AG08396 (cell line): ENCODE data around the gene PTPRN2.
"Not testable (repeated sequence)": the region's sequence is repeated elsewhere in the genome, so short reads cannot be mapped to it uniquely, and the experiment has no call there.

ENCODE experiments used
- DNase-seq: peaks from one replicate; pipeline ENCODE4 v3.0.0; 2012; ENCODE audit warnings: low spot score, mixed read lengths

The PTPRN2 gene

DNA sequence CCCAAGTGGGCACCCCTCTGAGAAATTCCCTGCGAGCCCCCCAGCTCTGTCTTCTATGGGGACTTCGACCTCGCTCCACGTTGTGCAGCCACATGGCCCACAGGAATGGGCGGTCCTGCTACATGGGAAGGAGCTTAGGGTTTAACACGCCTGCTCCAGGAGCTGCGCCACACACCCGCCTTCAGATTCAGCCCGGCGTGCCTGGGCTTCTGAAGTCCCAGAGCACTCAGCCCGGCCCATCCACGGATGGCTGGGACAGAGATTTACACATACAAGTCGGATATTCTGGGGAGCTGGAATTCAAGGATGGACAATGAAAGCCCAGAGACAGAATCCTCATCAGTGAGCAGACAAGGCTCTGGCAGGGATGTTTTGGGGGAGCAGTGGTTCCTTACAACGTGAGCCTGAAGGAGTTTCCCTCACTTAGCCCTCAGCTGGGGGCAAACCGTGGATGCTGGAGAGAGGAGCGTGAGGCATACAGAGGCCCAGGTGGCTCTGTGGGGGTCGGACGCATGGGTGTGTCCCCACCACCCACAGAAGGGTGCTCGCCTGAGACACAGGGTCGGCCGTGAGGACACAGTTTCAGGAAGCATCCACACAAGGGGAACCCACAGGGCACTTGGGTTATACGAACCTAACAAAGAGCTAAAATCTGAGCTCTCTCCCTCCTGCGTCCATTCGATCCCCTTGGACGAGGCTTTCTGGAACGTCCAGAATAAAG, 877.9 kb downstream of the PTPRN2 start:
- no peak for DNase-seq

DNA sequence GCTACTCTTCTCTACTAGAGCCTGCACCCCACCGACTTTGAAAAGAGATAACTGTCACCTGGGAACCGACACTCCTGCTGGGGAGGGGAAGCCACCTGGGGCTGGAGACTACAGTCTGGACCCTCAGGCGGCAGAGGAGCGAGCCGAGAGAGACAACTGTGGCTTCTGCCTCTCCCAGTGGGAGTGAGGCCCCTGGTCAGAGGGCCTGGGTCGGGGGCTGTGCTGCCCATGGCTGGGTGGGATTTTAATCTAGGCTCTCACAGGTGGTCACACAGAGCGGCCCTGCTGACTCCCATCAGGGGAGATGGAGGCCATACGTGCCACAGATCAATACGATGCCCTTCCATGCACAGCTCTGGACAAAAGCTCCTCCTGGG, 878.7 kb downstream of the PTPRN2 start:
- no peak for DNase-seq

DNA sequence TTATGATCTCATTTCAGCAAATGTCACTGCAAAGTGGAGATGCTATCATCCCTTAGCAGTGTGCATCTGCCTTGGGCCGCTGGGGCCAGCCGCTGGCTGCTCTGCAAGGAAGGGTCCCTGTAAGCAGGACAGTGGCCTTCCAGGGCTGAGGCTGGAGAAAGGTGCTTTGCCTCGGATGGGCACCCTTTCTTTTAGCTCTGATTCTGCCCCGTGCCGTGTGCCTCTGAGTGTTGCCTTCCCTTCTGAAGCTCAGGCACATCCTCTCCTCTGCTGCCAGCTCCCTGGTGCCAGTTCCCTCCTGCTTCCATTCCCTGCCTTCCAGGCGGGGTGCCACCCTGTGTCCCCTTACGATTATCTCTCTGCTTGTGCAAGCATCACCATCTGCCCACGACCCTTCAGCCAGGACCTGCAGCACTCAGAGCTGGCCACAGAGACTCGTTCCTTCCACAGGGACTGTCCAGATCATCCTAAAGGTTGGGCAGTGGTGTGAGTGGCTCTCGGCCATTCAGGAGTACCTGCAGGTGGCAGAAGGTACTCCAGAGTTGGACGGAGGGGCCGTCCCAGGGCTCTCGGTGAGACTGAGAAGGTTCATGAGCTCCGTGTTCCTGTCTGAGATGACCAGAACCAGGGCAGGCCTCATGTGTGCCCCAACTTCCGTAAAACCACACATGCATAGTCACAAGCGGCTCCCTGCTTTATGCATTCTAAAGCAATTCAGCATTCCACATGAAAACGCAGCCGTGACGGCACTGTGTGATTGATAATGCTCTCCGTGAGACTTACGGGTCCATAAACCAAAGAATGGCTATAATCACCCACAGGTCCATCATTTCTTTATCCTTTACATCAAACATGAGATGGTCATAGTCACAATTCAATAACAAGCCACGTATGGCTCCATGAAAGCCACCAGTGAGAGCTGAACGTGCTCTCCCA, 879.4 kb downstream of the PTPRN2 start:
- no peak for DNase-seq

DNA sequence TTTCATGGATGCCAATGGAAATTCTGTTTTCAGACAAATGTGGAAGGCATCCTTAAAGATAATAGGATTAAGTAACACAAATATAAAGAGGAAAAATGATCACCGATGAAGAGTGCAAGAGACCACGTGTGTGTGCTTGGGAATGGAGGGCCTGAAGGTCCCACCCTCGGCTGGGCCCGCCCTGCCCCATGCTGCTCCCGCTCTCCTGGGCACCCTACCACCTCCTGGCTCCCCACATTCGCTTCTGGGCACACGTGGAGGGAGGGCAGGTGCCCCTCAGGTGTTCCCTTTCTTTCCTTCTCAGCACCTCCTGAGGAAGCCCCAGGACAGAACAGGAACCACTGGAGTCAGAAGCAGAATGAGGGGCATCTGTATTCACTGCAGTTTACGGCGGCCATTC, 883.3 kb downstream of the PTPRN2 start:
- no peak for DNase-seq

DNA sequence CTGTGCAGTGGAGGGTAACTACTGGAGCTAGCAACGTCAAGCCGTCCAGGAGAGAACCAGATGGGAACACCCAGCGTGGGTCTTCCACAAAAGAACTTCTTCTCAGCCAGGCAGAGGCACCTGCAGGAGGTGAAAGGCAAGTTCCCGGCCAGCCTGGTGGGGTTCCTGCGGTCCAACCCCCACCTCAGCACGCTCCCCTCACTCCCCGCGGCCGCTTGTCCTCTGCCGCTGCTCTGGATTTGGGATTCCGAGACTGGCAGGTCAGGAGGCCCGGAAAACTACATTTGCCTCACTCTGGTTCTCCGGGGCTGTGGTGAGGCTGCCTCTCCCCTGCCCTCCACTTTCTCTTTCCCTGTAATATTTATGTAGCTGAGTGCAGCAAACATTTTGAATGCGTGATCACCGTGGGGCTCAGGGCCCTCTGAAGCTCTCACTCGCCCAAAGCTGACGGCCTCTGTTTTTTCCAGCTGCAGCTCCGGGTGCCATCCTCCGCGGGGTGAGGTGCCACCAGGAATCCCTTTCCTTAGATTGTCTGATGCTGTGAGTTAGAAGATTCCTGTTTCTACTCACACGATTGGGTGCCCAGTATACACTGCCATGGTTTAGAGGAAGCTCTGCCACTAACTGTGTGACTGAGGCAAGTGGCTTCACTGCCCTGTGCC, 884.0 kb downstream of the PTPRN2 start:
- no peak for DNase-seq

DNA sequence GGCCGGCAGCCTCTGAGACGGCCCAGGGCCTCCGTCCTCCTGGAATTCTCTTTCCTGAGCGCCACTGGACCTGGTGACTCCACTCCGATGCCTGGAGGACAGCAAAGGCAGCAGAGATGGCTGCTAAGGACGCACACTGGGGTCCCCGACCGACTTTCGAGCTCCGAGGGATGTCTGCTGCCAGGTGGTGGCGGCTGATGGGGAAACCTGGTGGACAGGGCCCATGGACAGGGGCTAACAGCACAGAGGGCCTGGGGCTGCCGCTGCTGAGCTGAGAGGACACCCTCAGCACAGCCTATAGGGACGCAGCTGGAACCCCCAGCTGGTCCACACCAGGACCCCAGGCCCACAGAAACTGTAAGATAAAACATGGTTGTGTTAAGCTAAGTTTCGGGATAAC, 884.5 kb downstream of the PTPRN2 start:
- DNase-seq = no peak

DNA sequence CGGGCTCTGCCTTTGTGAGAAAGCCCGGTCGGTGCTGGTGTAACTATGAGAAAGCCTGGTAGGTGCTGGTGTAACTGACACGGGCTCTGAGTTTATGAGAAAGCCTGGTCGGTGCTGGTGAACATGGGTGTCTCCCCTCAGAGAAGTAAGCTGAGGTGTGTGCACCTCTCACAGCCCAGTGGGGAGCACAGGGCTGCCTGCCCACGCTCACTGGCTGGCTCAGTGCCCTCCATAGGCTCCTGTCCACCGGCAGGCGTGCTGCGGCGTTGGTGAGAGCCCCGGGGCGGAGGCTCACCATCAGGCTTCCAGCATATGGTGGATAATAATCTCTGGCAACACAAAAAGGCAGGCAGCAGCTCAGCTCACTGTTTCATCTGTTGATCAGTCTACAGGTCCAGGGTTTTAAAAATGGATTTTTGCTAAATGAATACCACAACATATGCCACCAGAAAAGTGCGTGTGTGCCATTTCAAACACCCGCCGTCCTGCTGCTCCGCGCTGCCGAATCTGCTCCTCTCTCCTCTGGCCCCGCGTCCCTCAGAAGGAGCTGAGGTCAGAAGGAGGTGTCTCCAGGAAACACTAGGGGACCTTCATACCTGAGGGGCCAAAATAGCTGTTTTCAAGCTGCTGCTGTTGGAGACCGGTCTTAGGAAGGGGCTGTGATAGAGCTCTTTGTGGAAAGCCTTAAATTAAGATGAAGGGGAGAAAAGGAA, 885.2 kb downstream of the PTPRN2 start:
- no peak for DNase-seq

DNA sequence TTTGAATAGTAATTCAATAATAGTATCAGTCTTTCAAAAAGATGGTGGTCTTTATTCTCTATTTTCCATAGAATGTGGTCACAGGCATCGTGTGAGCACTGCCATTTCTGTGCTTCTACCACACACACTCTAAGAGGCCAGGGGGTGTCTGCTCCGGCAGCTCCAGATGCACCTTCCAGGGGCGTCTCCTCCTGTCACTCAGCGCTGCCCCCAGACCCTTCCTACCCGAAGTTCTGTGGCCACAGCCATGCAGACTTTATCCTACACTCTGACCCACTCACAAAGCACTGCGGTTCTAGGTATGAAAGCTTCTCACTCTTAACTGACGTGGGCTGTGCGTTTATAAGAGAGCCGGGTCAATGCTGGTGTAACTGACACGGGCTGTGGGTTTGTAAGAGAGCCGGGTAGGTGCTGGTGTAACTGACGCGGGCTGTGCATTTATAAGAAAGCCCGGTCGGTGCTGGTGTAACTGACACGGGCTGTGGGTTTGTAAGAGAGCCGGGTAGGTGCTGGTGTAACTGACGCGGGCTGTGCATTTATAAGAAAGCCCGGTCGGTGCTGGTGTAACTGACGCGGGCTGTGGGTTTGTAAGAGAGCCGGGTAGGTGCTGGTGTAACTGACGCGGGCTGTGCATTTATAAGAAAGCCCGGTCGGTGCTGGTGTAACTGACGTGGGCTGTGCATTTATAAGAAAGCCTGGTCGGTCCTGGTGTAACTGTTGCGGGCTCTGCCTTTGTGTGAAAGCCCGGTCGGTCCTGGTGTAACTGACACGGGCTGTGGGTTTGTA, 886.0 kb downstream of the PTPRN2 start:
- not testable (repeated sequence) for DNase-seq

DNA sequence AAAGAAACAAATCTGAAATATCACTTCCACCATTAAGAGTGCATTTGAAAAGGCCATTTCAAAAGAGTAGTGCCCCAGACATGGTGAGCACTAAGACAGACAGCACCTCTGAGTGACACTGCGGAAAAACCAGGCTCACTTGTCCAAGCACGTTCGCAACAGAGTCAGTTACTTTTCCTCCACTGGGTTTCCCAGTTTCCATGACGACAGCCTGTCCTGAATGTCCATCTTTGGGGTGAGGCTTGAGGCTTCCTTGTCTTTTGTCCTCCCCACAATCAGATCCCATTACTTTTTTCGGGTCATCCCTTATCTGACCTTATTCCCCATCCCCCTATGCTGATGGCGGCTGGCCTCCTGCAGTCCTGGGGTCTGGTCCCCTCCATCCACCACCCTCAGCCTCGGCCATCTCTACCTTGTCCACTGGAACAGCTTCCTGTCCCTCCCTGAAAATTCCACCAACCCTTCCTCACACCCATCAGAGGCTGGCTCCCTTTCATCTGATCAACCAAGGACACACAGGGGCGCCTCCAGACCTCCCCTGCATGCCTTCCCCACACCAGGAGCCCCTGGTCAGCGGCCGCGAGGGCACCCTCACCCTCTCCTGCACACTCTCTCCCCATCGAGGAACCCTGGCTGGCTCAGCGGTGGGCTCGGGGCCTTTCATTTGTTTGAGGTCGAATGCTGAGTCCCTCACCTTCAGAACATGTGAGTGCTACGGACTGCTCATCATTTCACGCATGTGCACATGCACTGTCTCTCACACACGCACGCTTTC, 887.2 kb downstream of the PTPRN2 start:
- DNase-seq = no peak

DNA sequence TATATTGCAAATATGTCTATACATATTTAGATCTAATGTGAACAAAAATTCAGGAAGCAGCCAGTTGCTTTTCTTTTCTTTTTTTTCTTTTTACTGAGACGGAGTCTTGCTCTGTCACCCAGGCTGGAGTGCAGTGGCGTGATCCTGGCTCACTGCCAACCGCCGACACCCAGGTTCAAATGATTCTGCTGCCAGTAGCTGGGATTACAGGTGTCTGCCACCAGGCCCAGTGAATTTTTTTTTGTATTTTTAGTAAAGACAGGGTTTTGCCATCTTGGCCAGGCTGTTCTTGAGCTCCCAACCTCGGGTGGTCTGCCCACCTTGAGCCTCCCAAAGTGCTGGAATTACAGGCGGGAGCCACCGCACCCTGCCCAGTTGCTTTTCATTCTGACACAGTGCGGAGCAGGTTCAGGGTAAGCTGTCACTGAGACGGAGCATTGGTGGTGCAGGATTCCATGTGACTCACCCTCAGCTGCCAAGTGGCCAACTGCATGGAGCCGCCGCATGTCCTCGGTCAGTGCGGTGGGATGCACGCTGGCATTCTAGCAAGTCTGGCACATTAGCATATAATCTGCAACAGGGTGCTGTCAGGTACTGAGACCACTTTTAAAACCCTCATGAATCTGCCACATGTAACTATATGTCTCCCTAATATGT, 888.1 kb downstream of the PTPRN2 start:
- no peak for DNase-seq

DNA sequence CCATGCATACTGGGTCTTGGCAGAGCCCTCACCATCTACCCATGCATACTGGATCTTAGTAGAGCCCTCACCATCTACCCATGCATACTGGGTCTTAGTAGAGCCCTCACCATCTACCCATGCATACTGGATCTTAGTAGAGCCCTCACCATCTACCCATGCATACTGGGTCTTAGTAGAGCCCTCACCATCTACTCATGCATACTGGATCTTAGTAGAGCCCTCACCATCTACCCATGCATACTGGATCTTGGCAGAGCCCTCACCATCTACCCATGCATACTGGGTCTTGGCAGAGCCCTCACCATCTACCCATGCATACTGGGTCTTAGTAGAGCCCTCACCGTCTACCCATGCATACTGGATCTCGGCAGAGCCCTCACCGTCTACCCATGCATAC, 890.3 kb downstream of the PTPRN2 start:
- not testable (repeated sequence) for DNase-seq

DNA sequence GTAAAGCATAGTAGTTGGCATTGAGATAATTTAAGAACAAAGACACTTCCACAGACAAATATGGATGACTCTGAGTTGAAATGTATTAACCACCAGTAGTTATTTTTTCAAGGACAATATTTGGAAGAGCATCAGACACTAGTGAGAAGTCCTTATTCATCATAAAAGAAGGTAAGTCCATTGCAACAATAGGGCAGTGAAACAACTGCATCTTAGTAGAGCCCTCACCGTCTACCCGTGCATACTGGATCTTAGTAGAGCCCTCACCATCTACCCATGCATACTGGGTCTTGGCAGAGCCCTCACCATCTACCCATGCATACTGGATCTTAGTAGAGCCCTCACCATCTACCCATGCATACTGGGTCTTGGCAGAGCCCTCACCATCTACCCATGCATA, 892.0 kb downstream of the PTPRN2 start:
- DNase-seq = not testable (repeated sequence)

DNA sequence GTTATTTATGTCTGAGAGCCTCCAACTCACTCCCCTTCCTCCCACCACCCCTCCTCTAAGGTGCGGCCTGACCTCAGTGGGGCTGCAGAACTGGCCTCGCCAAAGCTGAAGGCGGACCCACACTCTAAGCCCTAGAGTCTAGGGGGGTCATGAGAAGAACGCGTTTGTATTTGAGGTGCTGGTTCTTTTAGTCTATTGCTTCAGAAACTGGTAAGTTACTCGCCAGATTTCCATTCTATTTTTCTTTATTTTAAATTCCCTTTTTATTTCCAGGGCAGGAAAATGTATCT, 893.3 kb downstream of the PTPRN2 start:
- DNase-seq = no peak

DNA sequence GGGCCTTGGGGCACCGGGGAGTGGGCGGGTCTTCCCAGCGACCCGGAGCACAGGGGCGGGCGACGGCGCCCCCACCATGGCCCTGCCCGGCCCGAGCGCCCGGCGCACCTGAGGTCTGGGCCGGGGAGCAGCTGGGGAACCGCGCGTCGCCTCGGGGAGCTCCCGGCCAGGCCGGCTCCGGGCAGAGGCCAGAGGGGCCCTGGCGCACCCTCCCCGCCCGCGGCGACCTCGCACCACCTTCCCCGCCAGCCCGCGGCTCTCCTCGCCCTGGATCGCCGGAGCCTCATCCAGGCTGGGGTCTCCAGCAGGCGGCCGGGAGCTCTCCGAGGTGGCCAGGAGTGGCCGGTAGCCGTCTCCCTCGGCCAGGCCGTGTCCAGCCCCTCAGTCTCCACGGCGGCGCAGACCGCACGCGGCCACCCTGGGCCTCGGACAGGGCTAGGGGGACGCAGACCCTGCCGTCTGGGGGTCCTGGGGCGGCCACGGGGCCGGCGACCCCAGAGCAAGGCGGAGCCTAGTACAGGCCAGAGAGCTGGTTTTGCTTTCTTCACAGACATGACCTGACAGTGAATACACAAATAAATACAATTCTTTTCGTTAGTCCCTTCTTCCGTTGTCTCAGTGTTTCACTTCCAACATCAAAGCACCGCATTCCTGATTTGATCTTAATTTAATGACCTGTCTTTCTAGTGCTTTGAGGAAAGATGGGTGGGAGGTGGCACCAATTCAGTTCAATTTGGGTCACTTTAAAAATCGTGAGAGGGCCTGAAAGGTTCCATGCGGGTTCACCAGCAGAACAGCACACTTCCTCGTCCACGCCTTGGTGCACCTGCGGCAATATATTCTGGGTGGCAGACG, 893.9 kb downstream of the PTPRN2 start:
- DNase-seq = no peak

DNA sequence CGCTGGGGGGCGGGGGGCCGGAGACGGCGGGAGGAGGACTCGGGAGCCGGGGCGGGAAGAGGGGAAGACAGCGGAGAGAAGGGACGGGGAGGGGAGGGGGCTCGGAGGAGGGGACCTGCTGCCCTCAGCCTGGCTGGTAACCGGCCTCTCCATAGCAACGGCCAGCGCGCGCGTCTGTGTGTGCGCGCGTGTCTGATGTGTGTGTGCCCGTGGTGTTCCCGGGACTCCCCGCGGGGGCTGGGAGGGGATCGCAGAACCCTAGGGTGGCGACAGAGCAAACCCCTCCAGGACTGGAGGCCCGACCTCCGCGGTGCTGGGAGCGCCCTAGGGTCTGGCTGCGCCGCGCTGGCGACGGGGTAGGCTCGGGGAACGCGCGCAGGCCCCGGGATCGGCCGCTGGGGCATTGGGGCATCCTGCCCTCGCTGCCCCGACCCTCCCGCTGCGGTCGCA, 894.5 kb downstream of the PTPRN2 start:
- no peak for DNase-seq

DNA sequence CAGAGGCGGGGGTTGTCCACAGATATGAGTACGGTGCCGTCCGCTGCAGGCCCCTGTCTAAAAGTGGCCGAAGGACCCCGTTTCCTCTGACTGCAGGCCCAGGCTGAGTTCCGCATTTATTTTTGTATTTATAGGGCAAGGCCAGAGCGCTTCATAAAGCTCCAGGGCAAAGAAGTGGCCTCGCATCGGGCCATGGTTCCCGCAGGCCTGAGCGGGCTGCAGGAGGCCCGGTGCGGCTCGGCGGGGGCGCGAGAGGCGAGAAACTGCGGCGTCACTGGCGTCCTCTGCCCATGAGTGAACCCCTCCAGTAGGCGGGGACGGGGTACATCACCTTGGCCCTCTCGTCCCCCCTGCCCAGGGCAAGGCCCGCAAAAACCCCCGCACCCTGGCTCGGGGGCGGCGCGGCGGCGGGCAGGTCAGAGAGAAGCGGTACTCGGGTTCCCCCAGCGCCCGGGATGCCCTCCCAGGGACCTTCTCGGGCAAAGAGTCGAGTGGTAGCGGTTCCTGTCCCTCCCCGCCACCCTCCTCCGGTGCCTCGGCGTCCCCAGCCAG, 895.1 kb downstream of the PTPRN2 start:
- DNase-seq = no peak

DNA sequence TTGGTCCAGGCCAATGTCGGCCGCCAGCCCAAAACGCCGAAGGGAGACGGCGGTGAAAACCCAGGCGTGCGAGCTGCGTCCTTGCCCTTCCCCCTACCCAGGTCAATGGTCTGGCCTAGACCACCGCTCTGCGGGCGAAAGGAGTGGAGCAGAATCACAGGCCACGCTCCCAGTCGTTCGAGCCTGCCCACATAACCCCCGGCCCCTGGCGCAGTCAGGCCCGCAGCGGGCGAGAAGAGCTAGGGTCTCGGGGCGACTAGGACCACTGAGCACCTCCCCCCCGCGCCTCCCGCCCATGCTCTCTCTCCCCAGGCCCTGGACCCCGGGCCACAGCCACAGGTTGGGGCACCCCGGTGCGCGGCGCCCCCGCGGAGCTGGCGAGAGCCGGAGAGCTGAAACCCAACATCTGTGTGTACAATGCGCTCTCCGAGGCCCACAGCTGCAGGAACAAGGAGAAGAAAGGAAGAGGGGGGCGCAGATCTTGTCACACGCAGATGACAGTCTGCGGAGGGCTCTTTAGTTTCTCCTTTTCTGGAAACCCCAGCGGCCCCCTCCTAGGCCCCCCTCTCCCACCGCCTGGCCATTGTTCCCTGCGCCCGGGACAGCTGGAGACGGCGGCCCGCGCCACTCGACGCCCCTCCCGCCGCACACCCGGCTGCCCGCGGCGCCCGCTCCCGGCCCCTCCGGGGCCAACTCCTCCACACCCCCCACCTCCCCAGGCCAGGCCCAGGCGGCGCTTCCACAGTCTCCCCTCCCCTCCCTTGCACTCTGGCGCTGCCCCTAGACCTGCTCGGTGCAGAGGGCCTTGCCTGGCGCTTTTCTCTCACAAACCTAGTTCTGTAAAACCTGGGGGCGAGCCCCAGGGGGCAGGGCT, 895.8 kb downstream of the PTPRN2 start:
- DNase-seq = no peak
